Prostate gland (tissue), 2 donors: ENCODE data around the gene FAM107B. TPM values are rescaled to one million over a fixed set of nuclear protein-coding genes. Genes with fewer than 3 reads are reported as not detected.

Experiments
- DNase-seq: peaks from one replicate; pipeline ENCODE4 v3.0.0-alpha.2; 2019; ENCODE audit warnings: low spot score
- H3K27ac ChIP-seq, 2 donors: fragments of 200-600 bp; sonication (generic); 2 replicates each; pipeline ENCODE4 v1.5.1; 2017 to 2019
- H3K27me3 ChIP-seq: fragments of 200-600 bp; sonication (generic); replicated peaks from 2 replicates; pipeline ENCODE4 v1.5.1; 2019; ENCODE audit not compliant: insufficient read depth
- H3K36me3 ChIP-seq, 2 donors: fragments of 200-600 bp; sonication (generic); 1 replicate in 1 of 2; 2 replicates in 1 of 2; pipeline versions ENCODE4 v1.5.1 to v1.8.1; 2017 to 2019
- H3K4me1 ChIP-seq: fragments of 200-600 bp; sonication (generic); replicated peaks from 2 replicates; pipeline ENCODE4 v1.5.1; 2019
- H3K4me3 ChIP-seq, 2 donors: fragments of 200-600 bp; sonication (generic); 2 replicates each; pipeline ENCODE4 v1.5.1; 2017 to 2019
- H3K9me3 ChIP-seq: fragments of 200-600 bp; sonication (generic); 2 replicates; pipeline ENCODE4 v1.5.1; 2017
- CTCF ChIP-seq, 4 experiments: fragments of 200-600 bp in 2 of 4; fragments of 450-650 bp in 2 of 4; sonication (generic) in 2 of 4; IDR thresholded peaks; 1 replicate in 3 of 4; 2 replicates in 1 of 4; pipeline ENCODE4 v1.5.1; 2016 to 2019; ENCODE audit warnings: antibody characterized with exemption in 4 of 4, mild to moderate bottlenecking in 2 of 4, moderate library complexity in 2 of 4
- POLR2A ChIP-seq: fragments of 450-650 bp; IDR thresholded peaks from one replicate; pipeline ENCODE4 v1.6.1; 2016; ENCODE audit warnings: antibody characterized with exemption, mild to moderate bottlenecking
- POLR2AphosphoS5 ChIP-seq: sonication (generic); formaldehyde crosslinking; IDR thresholded peaks from one replicate; pipeline ENCODE4 v1.6.1; 2017; ENCODE audit warnings: antibody characterized with exemption
- WGBS: methylation state at CpG from one replicate; pipeline ENCODE4 v1.1.5; 2018; 5-methylcytosine and 5-hydroxymethylcytosine counted together
- intact Hi-C: fragments of 100-400 bp; cut with DNase I; formaldehyde crosslinking; loops from one replicate; pipeline ENCODE4 v1.14.2; 2022
- total RNA-seq, 2 donors: library from RNA; depleted of rRNA; stranded (reverse); fragments of >200 nt; gene quantifications; one replicate each; pipeline ENCODE4 v1.1.0, GENCODE V29; 2016

FAM107B gene
- total RNA-seq, 2 donors from 2014 or later = 32.9 to 63.9 TPM

DNA sequence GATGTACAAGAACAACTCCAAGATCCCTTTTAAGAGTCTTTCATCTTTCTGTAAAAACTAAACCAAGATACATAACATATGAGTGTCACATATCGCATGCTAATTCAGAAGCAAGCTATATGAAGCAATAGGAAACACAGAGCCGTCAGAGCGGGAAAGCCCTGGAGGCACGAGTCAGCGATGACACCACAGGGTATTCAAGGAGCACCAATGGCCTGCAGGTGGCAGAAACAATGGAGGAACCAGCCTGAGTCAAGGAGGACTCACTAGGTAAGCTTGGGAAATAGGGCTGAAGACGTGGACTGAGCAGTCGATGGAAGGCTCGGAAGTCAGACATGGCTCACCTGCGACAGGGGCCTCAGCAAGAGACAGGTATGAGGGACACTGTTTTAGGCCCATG is 214.4 kb downstream of the FAM107B start:
- DNase-seq = no peak
- TF ChIP-seq POLR2AphosphoS5 = no peak
- TF ChIP-seq CTCF (IDR thresholded peaks at IDR 0.05) = no peak
- no peak for TF ChIP-seq POLR2A
- Histone ChIP-seq H3K4me1 (no peaks in the 10 kb centered on the region), H3K27ac (no peak overlapping the region), H3K4me3 (no peak overlapping the region), H3K9me3 (no peaks in the 10 kb centered on the region), H3K27me3 (no peaks in the 10 kb centered on the region), H3K36me3 (no peaks in the 10 kb centered on the region)
- WGBS = 93% methylated on average over 9 of the region's 9 CpGs
- intact Hi-C loops = no loop called here

DNA sequence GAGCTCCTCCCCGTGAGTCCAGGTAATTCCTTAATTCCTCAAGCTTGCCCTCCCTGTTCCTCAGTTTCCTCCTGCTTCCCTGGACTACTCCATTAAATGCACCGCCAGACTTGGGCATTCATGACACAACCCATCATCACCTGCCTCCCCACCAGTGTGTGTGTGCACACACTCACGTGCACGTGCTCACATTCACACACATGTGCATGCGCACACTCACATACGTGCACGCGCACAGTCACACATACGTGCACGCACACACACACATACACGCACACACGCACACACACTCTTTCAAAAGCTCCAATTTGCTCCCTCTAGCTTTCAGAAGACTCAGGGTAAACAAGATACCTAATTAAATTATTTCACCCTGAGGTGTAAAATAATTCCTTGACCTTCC is 216.7 kb downstream of the FAM107B start:
- no peak for DNase-seq
- intact Hi-C loops = no loop called here
- H3K27ac ChIP-seq = no peak overlapping the region
- no peak for TF ChIP-seq CTCF (IDR thresholded peaks at IDR 0.05)
- TF ChIP-seq POLR2A = no peak
- no peak for TF ChIP-seq POLR2AphosphoS5
- 99% methylated on average over 12 of the region's 12 CpGs for WGBS
- H3K27me3 ChIP-seq = no peaks in the 10 kb centered on the region
- peaks cover 11% of the 10 kb centered on the region for H3K4me1 ChIP-seq
- H3K4me3 ChIP-seq = no peak overlapping the region
- no peaks in the 10 kb centered on the region for H3K36me3 ChIP-seq
- H3K9me3 ChIP-seq = no peaks in the 10 kb centered on the region

DNA sequence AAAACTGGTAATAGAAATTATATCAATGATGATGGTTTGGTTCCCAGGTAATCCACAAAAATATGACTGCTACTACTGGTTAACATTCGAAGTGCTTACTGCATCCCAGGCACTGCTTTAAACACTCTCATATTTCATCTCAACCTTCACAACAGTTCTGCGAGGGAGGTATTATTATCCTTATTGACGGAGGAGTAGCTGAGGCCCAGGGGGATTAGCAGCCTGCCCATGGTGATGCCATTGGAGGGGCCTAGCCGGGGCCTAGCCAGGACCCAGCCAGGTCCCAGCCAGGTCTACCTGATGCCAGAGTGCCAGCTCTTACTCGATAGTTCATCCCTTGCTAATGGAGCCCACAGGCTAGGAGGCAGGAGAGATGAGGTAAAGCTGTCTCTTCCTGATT is 217.1 kb downstream of the FAM107B start:
- no peaks in the 10 kb centered on the region for H3K27me3 ChIP-seq
- no peaks in the 10 kb centered on the region for H3K36me3 ChIP-seq
- TF ChIP-seq POLR2A (no peak), POLR2AphosphoS5 (no peak), CTCF (IDR thresholded peaks at IDR 0.05) (no peak)
- H3K4me1 ChIP-seq = peaks cover 11% of the 10 kb centered on the region
- no peak overlapping the region for H3K27ac ChIP-seq
- no peak for DNase-seq
- intact Hi-C loops = no loop called here
- whole genome bisulfite sequencing = 94% methylated on average over 5 of the region's 5 CpGs
- H3K9me3 ChIP-seq = no peaks in the 10 kb centered on the region
- no peak overlapping the region for H3K4me3 ChIP-seq

DNA sequence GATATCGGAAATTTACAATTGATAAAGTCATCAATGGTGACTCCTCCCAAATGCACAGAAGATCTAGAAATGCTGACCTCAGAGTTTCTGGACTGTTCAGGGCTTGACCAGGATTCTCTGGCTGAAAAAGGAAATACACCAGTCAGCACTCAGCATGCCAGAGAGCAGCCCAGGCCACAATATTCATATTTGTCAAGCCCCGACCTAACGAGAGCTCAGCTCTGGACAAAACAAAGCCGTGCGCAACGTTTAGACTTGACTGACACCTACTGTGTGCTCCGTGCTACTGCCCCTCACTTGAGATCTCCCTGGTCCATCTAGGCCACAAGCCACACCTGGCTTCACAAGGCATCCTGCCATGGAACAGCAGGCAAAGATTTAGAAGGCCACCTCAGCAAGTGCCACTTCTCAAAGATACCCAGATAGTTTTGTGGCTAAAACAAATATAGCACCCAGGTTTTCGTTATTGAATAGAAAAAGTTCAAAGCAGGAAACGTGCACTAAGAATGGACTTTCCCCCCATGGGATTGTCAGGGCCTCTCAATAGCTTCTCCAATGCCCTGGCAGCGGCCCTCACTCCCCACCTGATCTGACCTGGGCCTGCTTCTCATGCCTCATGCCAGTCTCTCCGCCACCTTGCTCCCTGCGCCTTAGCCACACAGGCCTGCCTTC is 218.3 kb downstream of the FAM107B start:
- no peaks in the 10 kb centered on the region for H3K36me3 ChIP-seq
- no peaks in the 10 kb centered on the region for H3K9me3 ChIP-seq
- H3K27me3 ChIP-seq = no peaks in the 10 kb centered on the region
- peaks cover 11% of the 10 kb centered on the region for H3K4me1 ChIP-seq
- no peak overlapping the region for H3K4me3 ChIP-seq
- TF ChIP-seq POLR2A (no peak), POLR2AphosphoS5 (no peak), CTCF (IDR thresholded peaks at IDR 0.05) (no peak)
- WGBS = 74% methylated on average over 12 of the region's 12 CpGs
- peak overlapping the region; percentile 40 to 81 for H3K27ac ChIP-seq
- intact Hi-C loops = no loop called here
- DNase-seq = no peak

DNA sequence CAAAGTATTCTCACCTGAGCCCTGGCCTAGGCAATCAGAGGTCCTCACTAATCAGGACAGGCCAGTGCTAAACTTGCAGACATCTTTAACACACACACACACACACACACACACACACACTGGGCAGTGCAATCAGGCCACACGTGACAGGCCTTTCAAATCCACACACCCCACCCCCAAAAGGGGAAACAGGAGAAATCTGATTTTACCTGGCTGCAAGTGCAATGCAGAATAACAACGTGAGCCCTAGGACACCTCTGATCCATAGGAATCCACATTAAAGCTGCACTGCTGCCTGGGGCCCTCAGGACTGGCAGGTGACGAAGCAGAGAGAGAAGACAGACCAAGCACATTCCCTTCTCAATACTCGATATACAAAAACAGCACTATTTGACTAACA is 218.9 kb downstream of the FAM107B start:
- no peaks in the 10 kb centered on the region for H3K36me3 ChIP-seq
- no peak for TF ChIP-seq CTCF (IDR thresholded peaks at IDR 0.05)
- TF ChIP-seq POLR2A = no peak
- no peak for TF ChIP-seq POLR2AphosphoS5
- H3K27me3 ChIP-seq = no peaks in the 10 kb centered on the region
- no peak for DNase-seq
- intact Hi-C loops = no loop called here
- H3K4me3 ChIP-seq = no peak overlapping the region
- H3K4me1 ChIP-seq = peaks cover 11% of the 10 kb centered on the region
- peak overlapping the region; percentile 40 to 81 for H3K27ac ChIP-seq
- 51% methylated on average over 4 of the region's 4 CpGs for WGBS
- H3K9me3 ChIP-seq = no peaks in the 10 kb centered on the region
